Measurements from ENCODE around the gene LRRC23. TPM values are rescaled to one million over a fixed set of nuclear protein-coding genes. Genes with fewer than 3 reads are reported as not detected.
"Not testable (repeated sequence)": the region's sequence is repeated elsewhere in the genome, so short reads cannot be mapped to it uniquely, and the experiment has no call there.

LRRC23 gene
- total RNA-seq, 1 donor from 2014 or later: 5.7 TPM

DNA sequence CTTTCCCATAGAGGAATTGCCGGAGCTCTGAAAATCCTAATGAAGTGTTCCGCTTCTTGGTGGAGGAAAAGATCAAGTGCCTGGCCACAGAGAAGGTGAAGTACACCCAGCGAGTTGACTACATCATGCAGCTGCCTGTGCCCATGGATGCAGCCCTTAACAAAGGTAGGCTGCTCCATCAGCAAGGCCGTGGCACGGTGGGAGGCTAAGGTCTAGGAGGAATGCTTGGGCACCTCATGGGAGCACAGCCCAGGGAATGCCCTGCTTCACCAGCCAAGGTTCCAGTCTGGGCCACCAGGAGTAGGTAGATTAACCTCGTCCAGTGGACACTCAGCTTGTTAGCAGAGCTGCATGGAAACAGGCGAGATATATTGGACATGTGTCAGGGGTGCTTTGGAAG is 43.7 kb upstream of the LRRC23 start:
- TF ChIP-seq, protein P1, sequence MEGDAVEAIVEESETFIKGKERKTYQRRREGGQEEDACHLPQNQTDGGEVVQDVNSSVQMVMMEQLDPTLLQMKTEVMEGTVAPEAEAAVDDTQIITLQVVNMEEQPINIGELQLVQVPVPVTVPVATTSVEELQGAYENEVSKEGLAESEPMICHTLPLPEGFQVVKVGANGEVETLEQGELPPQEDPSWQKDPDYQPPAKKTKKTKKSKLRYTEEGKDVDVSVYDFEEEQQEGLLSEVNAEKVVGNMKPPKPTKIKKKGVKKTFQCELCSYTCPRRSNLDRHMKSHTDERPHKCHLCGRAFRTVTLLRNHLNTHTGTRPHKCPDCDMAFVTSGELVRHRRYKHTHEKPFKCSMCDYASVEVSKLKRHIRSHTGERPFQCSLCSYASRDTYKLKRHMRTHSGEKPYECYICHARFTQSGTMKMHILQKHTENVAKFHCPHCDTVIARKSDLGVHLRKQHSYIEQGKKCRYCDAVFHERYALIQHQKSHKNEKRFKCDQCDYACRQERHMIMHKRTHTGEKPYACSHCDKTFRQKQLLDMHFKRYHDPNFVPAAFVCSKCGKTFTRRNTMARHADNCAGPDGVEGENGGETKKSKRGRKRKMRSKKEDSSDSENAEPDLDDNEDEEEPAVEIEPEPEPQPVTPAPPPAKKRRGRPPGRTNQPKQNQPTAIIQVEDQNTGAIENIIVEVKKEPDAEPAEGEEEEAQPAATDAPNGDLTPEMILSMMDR (IDR thresholded peaks at IDR 0.05; ENCODE audit: unreplicated experiment): no peak
- peak overlapping the region; percentile 74 for H3K4me3 Mint-ChIP-seq (ENCODE audit: unreplicated experiment)
- H3K27ac Mint-ChIP-seq (ENCODE audit: unreplicated experiment): no peak overlapping the region
- peaks cover 60% of the 10 kb centered on the region for H3K36me3 Mint-ChIP-seq (ENCODE audit: low read depth, unreplicated experiment)
- H3K4me1 Mint-ChIP-seq (ENCODE audit: unreplicated experiment): no peaks in the 10 kb centered on the region
- peaks cover 11% of the 10 kb centered on the region for H3K27me3 Mint-ChIP-seq (ENCODE audit: unreplicated experiment)
- H3K9me3 Mint-ChIP-seq (ENCODE audit: unreplicated experiment): no peaks in the 10 kb centered on the region
- DNase-seq (ENCODE audit: low spot score): no peak

DNA sequence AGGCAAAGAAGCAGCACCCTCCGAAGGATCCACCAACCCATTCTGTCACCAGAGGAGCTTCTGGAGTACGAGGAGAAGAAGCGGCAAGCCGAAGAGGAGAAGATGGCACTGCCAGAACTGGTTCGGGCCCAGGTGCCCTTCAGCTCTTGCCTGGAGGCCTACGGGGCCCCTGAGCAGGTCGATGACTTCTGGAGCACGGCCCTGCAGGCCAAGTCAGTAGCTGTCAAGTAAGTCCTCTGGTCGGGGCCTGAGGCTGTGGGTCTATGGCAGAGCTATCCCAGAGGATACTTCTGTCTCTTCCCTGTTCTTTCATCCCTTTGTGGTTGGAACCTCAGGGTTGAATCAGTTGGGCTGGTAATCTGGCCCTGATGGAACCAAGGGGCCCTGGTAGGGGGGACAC is 43.2 kb upstream of the LRRC23 start:
- no peak for DNase-seq (ENCODE audit: low spot score)
- TF ChIP-seq, protein P1 (IDR thresholded peaks at IDR 0.05; ENCODE audit: unreplicated experiment): no peak
- no peaks in the 10 kb centered on the region for H3K9me3 Mint-ChIP-seq (ENCODE audit: unreplicated experiment)
- no peak overlapping the region for H3K4me3 Mint-ChIP-seq (ENCODE audit: unreplicated experiment)
- H3K27ac Mint-ChIP-seq (ENCODE audit: unreplicated experiment): no peak overlapping the region
- H3K27me3 Mint-ChIP-seq (ENCODE audit: unreplicated experiment): peaks cover 11% of the 10 kb centered on the region
- H3K36me3 Mint-ChIP-seq (ENCODE audit: low read depth, unreplicated experiment): peaks cover 60% of the 10 kb centered on the region
- H3K4me1 Mint-ChIP-seq (ENCODE audit: unreplicated experiment): peaks cover under 1% of the 10 kb centered on the region

DNA sequence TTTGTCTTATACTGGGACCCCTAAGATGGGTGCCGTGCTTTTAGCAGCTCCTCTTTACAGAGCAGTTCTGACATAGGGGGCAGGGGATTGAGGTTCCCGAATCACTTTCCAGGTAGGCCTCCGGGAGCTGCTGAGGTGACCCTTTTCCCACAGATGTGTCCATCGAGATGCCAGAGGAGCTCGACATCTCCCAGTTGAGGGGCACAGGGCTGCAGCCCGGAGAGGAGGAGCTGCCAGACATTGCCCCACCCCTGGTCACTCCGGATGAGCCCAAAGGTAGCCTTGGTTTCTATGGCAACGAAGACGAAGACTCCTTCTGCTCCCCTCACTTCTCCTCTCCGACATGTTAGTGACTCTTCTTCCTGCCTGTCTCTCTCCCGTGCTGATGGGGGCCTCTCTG is 41.6 kb upstream of the LRRC23 start:
- TF ChIP-seq, protein P1 (IDR thresholded peaks at IDR 0.05; ENCODE audit: unreplicated experiment): no peak
- no peaks in the 10 kb centered on the region for H3K9me3 Mint-ChIP-seq (ENCODE audit: unreplicated experiment)
- DNase-seq (ENCODE audit: low spot score): no peak
- H3K4me3 Mint-ChIP-seq (ENCODE audit: unreplicated experiment): peak overlapping the region; percentile 8
- no peak overlapping the region for H3K27ac Mint-ChIP-seq (ENCODE audit: unreplicated experiment)
- H3K36me3 Mint-ChIP-seq (ENCODE audit: low read depth, unreplicated experiment): peaks cover 49% of the 10 kb centered on the region
- H3K27me3 Mint-ChIP-seq (ENCODE audit: unreplicated experiment): peaks cover 14% of the 10 kb centered on the region
- H3K4me1 Mint-ChIP-seq (ENCODE audit: unreplicated experiment): peaks cover 3% of the 10 kb centered on the region

DNA sequence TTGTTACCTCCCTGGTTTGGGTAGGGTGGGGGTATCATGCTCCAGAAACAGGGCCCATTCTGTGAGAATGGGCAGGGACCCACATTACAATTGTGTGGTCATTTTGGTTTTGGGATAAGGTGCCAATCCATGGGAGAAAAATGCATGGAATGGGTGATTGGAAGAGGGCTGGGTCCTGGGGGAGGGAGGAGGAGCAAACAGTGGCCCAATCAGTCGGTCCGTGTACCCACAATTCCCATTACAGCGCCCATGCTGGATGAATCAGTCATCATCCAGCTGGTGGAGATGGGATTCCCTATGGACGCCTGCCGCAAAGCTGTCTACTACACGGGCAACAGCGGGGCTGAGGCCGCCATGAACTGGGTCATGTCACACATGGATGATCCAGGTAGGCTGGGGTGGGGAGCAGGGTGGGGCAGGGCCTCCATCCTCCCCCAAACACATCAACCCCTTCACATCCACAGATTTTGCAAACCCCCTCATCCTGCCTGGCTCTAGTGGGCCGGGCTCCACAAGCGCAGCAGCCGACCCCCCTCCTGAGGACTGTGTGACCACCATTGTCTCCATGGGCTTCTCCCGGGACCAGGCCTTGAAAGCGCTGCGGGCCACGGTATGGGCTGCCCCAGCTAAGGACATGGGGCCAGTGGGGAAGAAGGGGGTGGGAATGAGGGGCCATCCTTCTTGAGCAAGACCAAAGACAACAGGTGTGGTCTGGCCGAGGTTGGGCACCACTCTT is 40.9 kb upstream of the LRRC23 start:
- H3K36me3 Mint-ChIP-seq (ENCODE audit: low read depth, unreplicated experiment): peaks cover 50% of the 10 kb centered on the region
- peak overlapping the region; percentile 8 for H3K4me3 Mint-ChIP-seq (ENCODE audit: unreplicated experiment)
- no peaks in the 10 kb centered on the region for H3K9me3 Mint-ChIP-seq (ENCODE audit: unreplicated experiment)
- TF ChIP-seq, protein P1 (IDR thresholded peaks at IDR 0.05; ENCODE audit: unreplicated experiment): no peak
- peaks cover 17% of the 10 kb centered on the region for H3K27me3 Mint-ChIP-seq (ENCODE audit: unreplicated experiment)
- peaks cover 10% of the 10 kb centered on the region for H3K4me1 Mint-ChIP-seq (ENCODE audit: unreplicated experiment)
- DNase-seq (ENCODE audit: low spot score): no peak
- H3K27ac Mint-ChIP-seq (ENCODE audit: unreplicated experiment): peak overlapping the region; percentile 63

DNA sequence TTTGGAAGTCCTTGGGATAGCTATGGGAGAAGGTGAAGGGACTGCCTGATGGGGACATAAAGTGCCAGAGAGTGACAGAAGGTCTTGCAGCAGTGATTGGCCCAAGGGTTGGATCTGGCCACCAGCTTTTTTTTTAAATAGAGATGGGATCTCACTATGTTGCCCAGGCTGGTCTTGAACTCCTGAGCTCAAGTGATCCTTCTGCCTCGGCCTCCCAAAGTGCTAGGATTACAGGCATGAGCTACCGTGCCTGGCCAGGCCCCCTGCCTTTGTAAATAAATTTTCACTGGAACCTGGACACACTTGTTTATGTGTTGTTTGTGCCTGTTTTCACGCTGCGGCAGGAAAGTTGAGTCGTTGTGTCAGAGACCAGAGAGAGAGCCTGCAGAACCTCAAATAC is 39.3 kb upstream of the LRRC23 start:
- Mint-ChIP-seq H3K4me3 (ENCODE audit: unreplicated experiment) (peak overlapping the region; percentile 65), H3K4me1 (ENCODE audit: unreplicated experiment) (peaks cover 18% of the 10 kb centered on the region), H3K36me3 (ENCODE audit: low read depth, unreplicated experiment) (peaks cover 49% of the 10 kb centered on the region), H3K27me3 (ENCODE audit: unreplicated experiment) (peaks cover 19% of the 10 kb centered on the region)
- not testable (repeated sequence) for H3K27ac Mint-ChIP-seq (ENCODE audit: unreplicated experiment); H3K9me3 Mint-ChIP-seq (ENCODE audit: unreplicated experiment); DNase-seq (ENCODE audit: low spot score)

Data from endothelial cell (in vitro differentiated cells).